Measurements from ENCODE around the gene MPO. TPM values are rescaled to one million over a fixed set of nuclear protein-coding genes. Genes with fewer than 3 reads are reported as not detected.

Gene MPO
- total RNA-seq, 1 donor from 2014 or later = not detected

DNA sequence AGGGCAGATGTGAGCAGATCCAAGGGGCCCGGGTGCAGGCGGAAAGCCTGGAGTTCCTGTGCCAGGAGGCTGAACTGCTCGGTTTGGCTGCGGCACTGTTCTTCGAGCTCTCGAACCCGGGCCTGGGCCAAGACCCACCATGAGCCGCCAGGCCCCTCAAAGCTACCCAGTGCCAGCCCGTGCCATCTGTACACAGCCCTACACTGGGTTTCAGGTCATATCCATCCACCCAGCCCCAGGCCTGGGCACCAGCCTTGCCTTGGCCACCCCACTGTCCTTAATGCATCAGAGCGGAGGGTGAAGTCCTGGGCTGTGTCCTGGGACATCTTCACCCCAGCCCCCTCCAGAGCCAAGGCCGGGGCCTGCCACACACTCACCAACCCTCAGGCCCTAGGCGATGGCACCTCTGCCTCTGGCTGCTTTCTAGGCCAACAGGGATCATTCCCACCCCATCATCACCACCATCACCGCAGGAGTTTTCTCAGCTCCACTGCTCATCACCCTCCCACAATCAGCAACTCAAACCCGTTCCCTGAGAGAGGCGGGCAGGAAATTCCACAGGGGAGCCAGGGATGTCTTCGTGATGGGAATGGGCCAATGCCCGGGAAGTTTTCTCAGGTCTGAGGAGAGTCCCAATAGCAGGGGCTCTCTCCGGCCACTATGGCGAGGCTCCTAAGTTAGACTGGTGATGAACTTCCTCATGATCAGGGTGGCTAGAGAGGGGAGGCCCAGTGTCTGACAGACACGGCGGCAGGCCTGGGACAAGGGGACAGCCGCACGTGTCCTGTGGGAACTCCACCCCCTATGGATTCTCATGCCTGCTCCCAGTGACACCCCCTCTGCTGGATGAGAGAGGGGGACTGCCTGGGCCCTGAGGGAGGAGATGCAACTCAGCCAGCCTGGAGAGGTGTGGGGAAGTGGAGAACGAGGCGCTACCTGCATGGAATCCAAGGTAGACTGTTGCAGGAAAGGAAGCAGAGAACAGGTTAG lies 38.7 kb upstream of the MPO start:
- no peak for ATAC-seq

DNA sequence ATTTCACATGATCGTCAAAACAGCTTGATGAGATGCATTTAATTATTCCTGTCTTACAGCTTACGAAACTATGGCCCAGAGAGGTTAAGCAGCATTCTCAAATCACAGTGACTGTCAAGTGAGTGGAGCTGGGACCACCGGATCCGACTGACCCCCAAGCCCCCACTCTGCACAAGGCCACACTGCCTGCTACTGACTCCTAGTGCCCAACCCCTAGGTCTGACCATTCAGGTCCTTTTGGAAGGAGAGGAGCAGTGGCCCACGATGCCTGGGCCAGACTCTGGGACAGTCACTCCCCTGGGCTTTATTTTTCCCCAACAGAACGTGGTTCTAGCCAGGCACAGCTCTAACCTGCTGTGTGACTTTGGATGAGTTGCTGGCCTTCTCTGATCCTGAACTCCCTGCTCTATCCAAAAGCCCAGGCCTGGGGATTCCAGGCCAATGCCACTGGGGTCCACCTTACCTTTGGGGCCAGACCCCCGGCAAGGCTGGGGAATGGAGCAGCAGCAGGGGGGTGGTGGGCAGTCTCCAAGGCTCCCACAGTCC lies 38.0 kb upstream of the MPO start:
- ATAC-seq = no peak

DNA sequence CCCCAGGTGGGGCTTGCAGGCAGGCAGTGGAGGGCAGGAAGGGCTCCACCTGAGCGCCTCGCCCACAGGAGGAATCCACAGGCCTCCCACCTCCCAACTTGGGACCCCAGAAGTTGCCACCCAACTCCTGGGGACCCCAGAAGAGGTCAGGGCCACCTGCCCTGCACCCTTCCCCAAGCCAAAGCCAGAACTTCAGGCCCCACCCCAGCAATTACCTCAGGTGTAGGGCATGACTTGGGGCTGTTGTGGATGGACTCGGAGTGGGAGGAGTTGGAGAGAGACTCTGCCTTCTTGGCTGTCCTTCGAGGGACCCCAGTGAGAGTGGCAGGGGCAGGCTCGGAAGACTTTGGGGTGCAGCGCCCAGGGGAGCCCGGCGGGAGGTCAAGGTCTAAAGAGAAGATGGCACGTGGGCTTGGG lies 37.3 kb upstream of the MPO start:
- ATAC-seq = peak; percentile 3

DNA sequence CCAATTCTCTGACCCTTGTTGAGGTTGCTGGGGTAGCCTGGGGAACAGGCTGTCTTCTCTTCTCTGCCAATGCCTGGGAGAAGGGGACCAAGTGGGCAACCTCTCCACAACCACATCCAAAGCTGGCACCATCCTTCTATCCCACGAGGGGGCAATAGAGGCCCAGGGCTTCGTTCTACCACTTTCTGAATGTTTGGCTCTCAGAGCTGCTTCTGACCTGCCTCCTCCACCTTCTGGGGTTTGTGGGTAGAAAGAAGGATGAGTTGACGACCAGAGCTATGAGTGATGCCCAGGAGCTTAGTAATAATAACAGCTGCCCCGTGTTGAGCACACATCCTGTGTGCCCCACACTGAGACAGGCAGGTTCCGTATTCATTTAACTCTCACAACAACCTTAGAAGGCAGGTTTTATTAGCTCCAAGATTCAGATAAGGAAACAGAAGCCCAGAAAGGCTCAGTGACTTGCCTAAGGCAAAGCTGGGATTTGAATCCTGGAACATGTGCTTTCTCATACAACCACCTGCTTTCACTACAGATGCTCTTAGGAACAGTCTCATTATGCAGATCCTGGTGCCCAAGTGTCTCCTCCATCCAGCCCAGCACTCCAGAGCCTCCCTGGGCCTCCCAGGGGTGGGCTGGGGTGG lies 36.8 kb upstream of the MPO start:
- ATAC-seq = peak; percentile 81

DNA sequence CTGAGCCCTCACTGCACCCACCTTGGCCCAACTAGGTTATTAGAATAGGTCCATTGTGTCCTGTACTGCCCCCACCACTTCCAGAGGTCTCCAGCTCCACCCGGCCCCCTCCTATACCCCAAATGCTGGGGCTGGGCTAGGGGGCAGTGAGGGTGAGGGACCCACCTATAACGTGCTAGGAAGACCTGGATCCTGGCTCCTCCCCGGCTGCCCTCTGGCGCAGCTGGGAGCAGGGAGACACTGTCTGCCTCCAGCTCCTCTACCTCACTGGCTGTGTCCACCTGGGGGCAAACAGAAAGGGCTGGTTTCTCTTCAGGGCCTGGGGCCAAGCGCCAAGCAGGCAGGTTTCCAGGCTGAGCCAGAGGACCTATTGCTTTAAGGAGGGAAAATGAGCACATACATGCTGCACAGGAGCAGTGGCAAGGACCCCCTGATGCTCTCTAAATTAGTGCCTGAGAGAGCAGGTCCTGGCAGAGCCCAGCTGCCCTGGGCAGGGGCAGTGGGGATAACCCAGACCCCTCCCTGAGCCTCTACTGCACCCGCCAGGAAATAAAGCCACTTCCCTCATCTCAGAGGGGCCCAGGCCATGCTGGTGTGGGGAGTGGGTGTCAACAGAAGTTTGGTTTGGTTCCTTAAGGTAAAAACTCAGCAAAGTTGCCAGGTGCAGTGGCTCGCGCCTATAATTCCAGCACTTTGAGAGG lies 35.7 kb upstream of the MPO start:
- ATAC-seq = no peak

DNA sequence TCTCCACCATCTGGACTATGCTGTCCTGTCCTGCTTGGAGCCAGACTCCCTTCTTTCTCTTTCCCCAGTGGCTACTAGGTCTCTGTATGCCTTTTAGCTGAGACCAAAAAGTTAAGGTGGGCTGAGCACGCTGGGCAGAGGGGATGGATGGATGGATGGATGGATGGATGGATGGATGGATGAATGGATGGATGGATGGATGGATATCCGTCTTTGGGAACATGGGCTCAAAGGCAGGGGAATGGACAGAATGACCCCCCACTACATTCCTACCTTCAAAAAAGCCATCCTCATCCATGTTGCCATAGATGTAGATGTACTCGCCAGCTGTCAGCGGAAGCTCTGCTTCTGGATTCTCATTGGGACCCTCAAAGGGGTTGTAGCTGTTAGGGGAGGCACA lies 35.0 kb upstream of the MPO start:
- no peak for ATAC-seq

DNA sequence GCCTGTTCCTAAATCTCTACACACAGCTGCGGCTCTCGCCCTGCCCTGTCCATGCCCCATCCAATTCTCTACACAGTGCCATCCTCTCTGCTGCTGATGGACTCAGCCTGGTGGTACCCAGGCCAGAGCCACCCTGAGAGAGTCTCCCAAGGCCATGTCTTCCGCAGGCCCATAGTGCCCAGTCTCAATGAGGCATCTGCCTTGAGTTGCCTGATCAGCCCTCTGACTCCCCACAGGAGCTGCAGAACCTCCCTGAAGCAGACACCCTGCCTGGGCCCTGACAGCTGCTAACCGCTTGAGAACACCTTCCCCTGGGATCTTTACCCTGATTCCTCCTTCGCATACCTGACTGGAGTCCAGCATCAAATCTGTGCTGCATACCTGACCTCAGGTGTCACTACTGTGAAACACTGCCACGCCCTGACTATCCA lies 34.6 kb upstream of the MPO start:
- no peak for ATAC-seq

DNA sequence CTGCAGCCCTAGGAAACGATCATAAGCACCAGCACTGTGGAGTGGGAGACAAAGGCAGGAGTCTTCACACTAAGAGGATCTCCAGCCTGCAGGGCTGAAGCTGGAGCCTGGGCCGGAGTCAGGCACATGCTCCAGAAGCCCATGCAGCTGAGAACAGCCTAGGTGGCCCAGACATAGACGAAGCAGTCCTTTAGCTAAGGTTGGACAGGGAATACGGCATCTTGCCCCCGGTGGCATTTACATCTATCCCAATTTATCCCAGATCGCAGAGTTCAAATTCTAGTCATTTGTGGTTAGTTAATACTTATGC lies 33.9 kb upstream of the MPO start:
- ATAC-seq = no peak

DNA sequence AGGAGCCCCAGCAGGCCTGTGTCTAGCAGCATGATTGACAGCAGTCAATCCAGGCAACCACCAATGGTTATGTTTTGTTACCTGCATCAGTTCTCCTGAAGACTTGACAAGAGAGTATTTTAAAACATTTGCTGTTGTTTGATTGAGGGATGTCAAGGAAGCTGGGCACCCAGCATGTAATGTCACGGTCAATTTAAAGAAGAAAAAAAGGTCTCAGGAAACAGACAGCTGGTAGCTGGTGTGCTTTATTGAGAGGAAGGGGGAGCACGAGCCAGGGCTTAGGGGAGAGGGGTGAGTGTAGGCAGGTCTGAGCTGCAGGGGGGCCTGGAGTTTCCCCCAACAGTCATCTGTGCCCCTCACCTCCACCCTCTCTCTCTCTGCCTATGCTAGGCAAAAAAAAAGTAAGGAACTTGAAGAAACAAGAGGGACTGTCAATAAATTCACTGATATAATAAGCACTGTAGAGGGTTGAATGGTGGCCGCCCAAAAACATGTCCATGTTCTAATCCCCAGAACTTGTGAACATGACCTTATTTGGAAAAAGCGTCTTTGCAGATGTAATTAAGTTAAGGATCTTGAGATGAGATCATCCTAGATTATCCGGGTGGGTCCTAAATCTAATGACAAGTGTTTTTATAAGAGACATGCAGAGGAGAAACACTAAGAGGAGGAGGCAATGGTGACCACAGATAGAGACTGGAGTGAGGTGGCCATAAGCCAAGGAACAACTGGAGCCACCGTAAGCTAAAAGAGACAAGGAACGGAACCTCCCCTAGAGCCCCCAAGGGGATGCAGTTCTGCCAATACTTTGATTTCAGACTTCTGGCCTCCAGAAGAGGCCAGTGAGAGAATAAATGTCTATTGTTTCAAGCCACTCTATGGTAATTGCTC lies 33.3 kb upstream of the MPO start:
- ATAC-seq = no peak

DNA sequence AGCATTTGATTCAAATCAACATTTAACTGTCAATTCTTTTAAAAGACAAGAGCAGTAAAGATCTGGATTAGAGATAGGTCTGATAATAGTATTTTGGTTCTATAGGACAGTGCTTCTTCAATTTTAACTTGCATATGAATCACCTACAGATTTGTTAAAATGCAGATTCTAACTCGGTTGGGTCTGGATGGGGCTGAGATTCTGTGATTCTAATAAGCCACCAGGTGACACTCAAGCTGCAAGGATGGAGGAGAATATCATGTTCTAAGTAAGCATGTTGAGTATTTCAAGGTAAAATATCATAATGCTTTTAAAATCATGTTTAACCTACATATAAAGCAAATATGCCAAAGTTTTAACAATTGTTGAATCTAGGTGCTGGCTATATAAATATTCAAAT lies 32.1 kb upstream of the MPO start:
- no peak for ATAC-seq

DNA sequence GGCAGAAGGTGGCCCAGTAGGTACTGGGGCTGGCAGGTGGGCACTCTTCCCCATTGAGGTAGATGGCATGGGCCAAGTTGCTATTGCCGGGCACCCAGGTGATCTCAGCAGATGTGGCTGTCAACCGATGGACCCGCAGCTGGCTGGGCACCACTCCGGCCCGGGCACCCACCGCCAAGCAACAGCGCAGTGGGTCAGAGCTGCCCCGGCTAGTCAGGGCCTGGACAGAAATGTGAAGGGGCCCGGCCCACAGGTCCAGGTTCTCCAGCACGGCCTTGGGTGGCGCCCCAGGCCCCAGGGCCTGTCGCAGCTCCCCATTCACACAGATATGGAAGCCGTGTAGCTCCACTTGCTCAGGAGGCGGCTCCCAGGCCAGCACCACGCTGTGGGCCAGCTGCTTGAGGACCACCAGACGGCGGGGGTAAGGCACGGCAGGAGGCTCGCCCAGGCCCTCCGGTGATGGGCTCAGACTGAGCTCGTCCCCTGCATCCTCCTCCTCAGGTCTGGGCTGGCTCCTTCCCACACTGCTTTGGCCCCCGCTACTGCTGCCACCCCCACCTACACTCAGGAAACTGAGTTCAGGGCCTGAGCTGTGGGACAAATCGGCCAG lies 31.4 kb upstream of the MPO start:
- ATAC-seq = peak; percentile 5

DNA sequence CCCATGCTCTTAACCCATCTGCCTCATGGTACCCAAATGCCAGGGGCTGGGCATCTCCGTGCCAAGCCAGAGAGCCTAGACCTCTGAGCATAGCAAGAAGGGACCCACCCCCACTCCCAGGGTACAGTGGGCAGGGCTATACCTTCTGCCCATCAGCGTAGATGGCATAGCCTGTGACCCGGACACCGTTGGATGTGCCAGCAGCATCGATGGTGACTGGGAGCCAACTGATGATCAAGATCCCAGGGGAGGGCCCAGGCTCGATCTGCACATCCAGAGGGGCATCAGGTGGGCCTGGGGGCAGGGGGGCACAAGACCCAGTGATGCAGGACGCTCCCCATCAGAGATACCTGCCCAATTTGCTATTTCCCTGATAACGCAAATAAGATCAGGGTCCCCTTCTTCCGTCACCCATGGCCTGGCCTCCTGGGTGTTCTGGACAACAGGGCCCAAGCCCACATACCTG lies 30.7 kb upstream of the MPO start:
- no peak for ATAC-seq

DNA sequence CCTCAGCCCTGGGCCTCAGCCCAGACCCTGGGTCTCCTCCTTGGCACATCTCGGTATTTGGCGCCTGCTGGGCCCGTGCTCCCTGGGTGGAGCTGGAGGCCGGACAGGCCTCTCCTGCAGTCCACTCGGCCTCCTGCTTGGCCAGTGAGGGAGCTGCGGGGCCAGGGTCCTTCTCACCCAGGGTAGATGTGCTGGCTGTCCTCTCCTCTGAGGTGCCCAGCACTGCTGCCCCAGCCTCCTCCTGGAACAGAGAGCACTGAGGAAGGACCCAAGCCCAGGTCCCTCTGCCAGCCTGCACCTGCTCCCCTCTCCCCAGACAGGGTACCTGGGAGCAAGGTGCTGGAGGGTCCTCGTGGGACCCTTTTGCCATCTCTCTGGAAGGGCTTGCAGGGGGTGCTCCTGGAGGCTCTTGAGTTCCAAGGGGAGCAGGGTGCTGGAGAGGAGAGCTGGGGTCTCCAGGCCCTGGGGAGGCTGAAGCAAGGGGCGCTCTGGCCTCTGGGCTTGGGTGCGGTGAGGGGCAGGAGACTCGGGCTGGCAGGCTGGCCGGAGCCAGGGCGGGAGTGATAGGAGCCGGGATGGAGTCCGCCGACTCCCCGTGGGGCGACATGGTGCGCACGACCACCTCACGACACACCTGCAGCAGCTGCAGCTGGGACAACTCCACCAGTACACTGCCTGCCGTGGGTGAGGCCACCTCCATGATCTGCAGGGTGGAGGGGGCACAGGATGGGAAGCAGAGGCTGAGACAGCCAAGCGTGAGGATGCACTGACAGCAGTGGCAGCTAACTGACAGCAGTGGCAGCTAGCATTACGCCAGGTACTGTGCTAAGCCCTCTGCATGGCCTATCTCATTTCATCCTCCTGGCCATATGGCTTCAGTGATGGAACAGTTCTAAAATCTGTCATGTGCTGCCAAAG lies 30.0 kb upstream of the MPO start:
- ATAC-seq = no peak

DNA sequence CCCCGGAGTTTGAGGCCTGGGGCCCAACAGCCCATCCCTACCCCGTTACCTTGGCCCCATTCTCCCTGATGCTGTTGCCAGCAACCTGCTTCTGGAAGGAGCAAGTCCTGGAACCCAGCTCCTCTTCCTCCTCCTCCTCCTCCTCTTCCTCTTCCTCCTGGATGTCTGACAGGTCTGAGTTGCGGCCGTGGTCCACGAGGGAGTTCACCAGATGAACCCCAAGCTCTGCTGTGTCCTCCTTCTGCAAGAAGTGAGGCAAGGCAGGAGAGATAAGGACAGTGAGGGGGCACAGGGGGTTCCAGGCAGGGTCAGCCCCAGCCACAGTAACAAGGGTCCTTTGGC lies 29.2 kb upstream of the MPO start:
- ATAC-seq = no peak

DNA sequence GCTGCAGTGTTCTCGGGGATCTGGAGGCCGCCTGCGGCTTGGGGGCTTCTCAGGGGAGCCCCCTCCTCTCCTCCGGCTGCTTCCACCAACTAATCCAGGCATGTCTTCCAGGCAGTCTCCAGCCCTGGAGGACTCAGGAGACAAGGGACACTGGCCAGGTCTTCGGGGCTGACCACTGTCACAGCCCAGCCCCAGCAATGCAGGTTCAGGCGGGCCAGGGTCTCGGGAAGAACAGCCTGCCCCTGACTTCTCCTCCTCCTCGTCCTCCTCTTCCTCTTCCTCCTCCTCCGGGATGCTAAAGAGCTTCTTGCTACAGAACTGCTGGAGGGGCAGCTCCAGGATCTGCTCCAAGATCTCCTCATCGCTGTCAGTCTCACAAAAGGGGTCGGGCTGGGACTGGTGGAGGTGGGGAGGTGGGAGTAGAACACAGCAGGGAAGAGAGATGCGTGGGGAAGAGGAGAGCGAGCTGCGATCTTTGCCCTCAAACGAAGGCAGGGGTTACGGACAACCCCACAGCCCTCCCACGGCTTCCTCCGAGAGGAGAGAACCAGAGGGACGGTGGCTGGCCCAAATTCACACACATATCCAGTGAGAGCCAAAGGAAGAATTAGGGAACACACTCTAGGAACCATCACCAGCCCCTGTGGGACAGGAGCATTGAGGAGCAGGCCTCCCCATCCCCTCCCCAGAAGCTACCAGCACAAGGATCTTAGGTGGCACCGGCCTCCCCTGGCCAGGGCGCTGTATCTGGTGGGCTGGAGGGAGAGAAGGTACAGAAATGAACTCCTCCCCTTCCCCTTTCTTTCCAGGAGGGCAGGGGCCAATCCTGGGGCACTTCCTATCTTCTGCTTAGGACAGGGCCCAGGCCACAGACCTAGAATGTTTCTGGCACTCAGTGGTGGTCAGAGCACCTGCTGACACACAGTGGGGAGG lies 28.5 kb upstream of the MPO start:
- no peak for ATAC-seq

DNA sequence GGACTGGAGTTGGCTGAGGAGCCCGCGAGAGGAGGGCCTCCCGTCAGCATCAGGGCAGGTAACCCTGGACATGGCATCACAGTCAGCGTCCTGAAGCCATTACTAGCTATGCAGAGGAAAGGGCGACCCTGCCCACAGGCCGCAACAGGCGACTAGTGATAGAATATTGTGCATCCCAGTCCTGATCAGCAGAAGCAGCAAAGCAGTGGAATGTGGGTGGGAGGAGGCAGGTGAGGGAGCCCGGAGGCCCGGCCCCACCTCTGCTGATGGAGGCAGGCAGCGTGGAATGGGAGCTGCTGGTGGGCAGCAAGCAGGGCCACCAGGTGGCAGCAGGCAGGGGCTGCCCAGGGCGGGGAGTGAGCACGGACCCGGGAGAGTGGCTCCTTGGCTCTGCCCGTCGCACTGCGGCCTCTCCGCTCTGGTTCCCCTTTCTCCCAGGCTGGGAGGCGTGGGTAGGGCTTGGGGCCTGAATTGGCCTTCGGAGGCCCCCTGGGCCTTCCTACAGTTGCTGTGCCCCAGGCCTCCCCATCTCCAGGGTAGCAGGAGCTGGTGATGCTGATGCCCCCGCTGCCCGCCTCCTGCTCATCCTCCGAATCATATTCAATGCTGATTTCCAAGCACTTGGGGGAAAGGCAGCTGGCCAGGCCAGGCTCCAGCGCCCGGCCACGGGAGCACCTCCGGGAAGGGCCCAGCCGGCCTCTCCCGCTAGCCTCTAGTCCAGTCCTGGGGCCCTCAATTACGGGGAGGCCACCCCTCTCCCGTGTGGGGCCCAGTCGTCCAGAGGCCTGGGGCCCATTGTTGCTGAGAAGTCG lies 27.6 kb upstream of the MPO start:
- no peak for ATAC-seq

DNA sequence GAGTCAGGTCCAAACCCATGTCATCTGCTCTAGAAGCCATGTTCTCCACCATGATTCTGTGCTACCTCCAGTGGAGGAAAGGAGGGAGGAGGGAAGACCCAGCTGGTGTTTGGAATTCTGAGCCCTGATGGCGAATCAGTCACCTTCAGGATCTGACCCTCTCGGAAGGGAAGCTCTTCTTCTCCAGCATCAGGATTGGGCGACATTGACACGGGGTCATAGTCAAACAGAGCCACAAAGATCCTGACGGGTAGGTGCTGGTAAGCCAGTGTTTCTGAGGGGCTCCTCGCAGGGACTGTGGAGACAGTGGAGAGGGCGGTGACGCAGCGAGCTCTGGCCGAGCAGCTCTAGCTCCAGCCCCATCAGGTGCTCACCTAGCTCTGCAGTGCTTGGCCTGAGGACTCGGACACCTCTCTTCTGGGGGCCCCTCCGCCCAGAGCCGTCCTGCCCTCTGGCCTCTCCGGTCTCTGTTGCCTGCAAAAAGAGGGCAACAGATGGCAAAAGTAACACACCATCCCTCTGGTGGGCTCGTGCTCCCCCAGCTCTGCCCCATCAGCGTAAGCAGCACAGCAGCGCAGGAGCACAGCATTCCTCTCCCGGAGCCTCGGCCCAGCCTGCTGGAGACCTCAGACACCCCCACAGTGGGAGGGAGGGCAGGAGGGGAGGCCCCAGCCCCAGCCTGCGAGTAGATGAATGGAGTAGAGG lies 26.9 kb upstream of the MPO start:
- no peak for ATAC-seq
